ENCODE data around the gene GPRC6A. TPM values are rescaled to one million over a fixed set of nuclear protein-coding genes. Genes with fewer than 3 reads are reported as not detected.
A peak's percentile ranks its signal among the peaks of the same experiment; 100 is the strongest.

The GPRC6A gene
- total RNA-seq, 1 experiment from 2014 or later: not detected

- Histone ChIP-seq H3K14ac (ENCODE audit: insufficient read depth, low read length) (no peak overlapping the region), H3T11ph (ENCODE audit: low read length) (no peak overlapping the region), H3K56ac (ENCODE audit: insufficient read length, low read depth, low read length) (no peak overlapping the region), H2BK15ac (ENCODE audit: low read depth, low read length) (no peak overlapping the region), H2BK20ac (ENCODE audit: low read depth, low read length, poor library complexity, severe bottlenecking) (no peak overlapping the region), H3K9ac (ENCODE audit: extremely low read depth, insufficient read length, low read length) (no peak overlapping the region), H2AK5ac (ENCODE audit: insufficient read length, low read length) (no peak overlapping the region), H2AFZ (ENCODE audit: low read length) (no peak overlapping the region), H3K79me2 (ENCODE audit: insufficient read depth, low read length) (no peaks in the 10 kb centered on the region), H3K4me1 (ENCODE audit: insufficient read depth, low read length) (no peaks in the 10 kb centered on the region), H4K91ac (ENCODE audit: insufficient read length, low read depth, low read length) (no peak overlapping the region), H3K79me1 (ENCODE audit: insufficient read depth, low read depth, low read length, poor library complexity, severe bottlenecking) (no peaks in the 10 kb centered on the region), H3K9me3 (ENCODE audit: control insufficient read depth, low read depth, low read length) (no peaks in the 10 kb centered on the region), H2BK120ac (ENCODE audit: low read depth, low read length, poor library complexity, severe bottlenecking) (no peak overlapping the region), H2BK5ac (ENCODE audit: insufficient read length, low read length) (no peak overlapping the region), H3K4me2 (ENCODE audit: insufficient read depth, insufficient read length, low read length) (no peak overlapping the region), H4K8ac (replicated peaks; ENCODE audit: insufficient read length, low read depth, low read length) (no peak overlapping the region), H3K27me3 (ENCODE audit: insufficient read depth, low read length) (peaks cover 17% of the 10 kb centered on the region; the same call in 1 of the 2 replicates), H4K5ac (ENCODE audit: insufficient read length, low read depth, low read length) (no peak overlapping the region), H4K20me1 (ENCODE audit: control insufficient read depth, insufficient read depth, insufficient read length) (no peaks in the 10 kb centered on the region), H3K23me2 (ENCODE audit: insufficient read length, low read depth, low read length, poor library complexity, severe bottlenecking) (peaks cover 12% of the 10 kb centered on the region), H3K27ac (ENCODE audit: insufficient read length, low read depth, low read length) (no peak overlapping the region), H3K4ac (ENCODE audit: low read depth, low read length) (no peak overlapping the region), H3K18ac (ENCODE audit: insufficient read length, low read depth, low read length) (no peak overlapping the region), H3K23ac (ENCODE audit: insufficient read length, low read depth, low read length) (no peak overlapping the region), H2BK12ac (ENCODE audit: insufficient read length, low read depth, low read length) (no peak overlapping the region)
- WGBS (ENCODE audit: extremely low coverage, insufficient read length, low lambda C conversion rate): no CpG with 5 or more reads among the region's 5 CpGs
- Mint-ChIP-seq H3K27me3 (ENCODE audit: low read depth) (peaks cover 44% of the 10 kb centered on the region), H3K4me3 (peak overlapping the region in 1 of 2 experiments; percentile 84; a peak in 2 of 5 replicates), H3K36me3 (ENCODE audit: insufficient read depth in 1 of 3, low read depth in 3 of 3) (no peaks in the 10 kb centered on the region; a peak in 2 of 7 replicates), H3K27ac (peak overlapping the region in 1 of 3 experiments; percentile 65; a peak in 1 of 7 replicates), H3K9me3 (no peaks in the 10 kb centered on the region; a peak in 1 of 5 replicates), H3K4me1 (peaks cover 14 to 17% of the 10 kb centered on the region in 2 experiments)
- DNase-seq: no peak
- no peak for TF ChIP-seq CTCF (conservative IDR thresholded peaks at IDR 0.05)
Measured at GRCh38 chr6:116766506-116767176, 62.2 kb downstream of the GPRC6A start.

Data from H9 (cell line).